C4-2B (cell line): Measurements from ENCODE around the gene MDM1.

ENCODE experiments used
- H3K27ac ChIP-seq: fragments of 450-650 bp; 2 replicates; pipeline ENCODE4 v1.5.1; 2017
- ZFX ChIP-seq: fragments of 450-650 bp; IDR thresholded peaks from 2 replicates; pipeline ENCODE4 v1.6.1; 2017
- TF ChIP-seq, protein P1 (sequence below): fragments of 450-650 bp; conservative IDR thresholded peaks from 2 replicates; pipeline ENCODE4 v1.5.1; 2017; ENCODE audit warnings: mild to moderate bottlenecking

Gene MDM1

DNA sequence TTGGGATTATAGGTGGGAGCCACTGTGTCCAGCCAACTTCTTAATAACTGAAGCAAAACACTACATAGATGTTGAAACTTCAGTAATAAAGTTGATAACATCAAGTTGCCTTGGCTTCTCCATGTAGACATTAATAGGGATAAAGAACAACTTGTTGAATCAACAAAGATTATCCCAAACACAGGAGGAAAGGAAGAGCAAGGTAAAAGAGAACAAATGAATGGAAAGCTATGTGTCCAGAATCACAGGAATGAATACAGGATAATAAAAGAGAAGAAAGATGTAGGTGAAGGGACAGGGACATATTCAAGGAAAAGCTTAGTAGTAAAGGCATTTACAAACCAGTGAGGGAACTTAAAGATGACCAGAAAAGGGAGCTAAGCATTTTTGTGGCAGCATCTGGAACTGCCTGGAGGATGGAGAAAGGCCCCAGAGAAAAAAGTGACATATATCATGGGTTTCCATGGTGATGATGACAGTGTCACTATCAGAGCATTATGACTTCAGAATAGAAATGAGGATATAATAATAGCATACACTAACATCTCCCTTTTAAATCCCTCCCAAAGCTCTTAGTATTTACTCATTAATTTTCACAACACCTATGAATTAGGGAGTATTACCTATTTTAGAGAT is 24.0 kb upstream of the MDM1 start:
- H3K27ac ChIP-seq, result no peak overlapping the region
- TF ChIP-seq ZFX, result no peak
- TF ChIP-seq, protein P1, sequence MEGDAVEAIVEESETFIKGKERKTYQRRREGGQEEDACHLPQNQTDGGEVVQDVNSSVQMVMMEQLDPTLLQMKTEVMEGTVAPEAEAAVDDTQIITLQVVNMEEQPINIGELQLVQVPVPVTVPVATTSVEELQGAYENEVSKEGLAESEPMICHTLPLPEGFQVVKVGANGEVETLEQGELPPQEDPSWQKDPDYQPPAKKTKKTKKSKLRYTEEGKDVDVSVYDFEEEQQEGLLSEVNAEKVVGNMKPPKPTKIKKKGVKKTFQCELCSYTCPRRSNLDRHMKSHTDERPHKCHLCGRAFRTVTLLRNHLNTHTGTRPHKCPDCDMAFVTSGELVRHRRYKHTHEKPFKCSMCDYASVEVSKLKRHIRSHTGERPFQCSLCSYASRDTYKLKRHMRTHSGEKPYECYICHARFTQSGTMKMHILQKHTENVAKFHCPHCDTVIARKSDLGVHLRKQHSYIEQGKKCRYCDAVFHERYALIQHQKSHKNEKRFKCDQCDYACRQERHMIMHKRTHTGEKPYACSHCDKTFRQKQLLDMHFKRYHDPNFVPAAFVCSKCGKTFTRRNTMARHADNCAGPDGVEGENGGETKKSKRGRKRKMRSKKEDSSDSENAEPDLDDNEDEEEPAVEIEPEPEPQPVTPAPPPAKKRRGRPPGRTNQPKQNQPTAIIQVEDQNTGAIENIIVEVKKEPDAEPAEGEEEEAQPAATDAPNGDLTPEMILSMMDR, result no peak

DNA sequence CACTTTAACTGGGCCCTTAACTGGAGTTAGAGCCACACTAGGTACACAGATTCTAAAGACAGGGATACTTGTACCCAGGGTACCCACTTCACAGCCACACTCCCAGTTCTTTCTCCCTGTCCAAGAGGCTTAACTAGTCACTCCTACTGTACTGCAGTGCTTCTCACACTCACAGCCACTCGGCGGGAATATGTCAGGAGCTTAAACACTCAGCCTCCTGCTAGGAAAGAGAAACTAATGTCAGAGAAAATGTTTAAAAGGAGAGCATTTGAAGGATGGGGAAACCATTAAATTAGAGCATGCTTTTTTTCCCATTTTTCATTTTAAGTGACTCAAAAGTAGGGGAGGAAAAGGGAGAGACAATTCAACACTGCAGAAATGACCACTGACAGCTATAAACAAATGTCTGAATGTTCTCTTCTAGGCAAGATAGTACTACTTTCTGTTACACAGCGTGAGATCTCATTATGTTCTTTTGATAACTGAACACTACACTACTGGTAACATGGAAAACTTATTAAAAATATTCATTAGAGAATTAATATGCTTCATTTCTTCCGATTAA is 22.9 kb upstream of the MDM1 start:
- TF ChIP-seq, protein P1, result no peak
- TF ChIP-seq ZFX, result no peak

DNA sequence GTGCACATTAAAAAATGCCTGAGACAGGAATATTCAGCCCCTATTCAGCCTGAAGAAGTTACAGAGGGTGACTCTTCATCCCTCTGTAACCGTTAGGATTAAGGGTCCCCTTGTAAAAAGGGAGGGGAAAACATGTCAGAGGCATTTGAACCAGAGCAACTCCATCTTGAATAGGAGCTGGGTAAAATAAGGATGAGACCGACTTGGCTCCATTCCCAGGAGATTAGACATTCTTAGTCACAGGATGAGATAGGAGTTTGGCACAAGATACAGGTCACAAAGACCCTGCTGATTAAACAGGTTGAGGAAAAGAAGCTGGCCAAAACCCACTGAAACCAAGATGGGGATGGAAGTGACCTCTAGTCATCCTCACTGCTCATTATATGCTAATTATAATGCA is 19.9 kb upstream of the MDM1 start:
- no peak overlapping the region for H3K27ac ChIP-seq
- no peak for TF ChIP-seq ZFX
- TF ChIP-seq, protein P1, result no peak

More for the DNA sequence above, 22.9 kb upstream of the MDM1 start:
- H3K27ac ChIP-seq, result no peak overlapping the region

DNA sequence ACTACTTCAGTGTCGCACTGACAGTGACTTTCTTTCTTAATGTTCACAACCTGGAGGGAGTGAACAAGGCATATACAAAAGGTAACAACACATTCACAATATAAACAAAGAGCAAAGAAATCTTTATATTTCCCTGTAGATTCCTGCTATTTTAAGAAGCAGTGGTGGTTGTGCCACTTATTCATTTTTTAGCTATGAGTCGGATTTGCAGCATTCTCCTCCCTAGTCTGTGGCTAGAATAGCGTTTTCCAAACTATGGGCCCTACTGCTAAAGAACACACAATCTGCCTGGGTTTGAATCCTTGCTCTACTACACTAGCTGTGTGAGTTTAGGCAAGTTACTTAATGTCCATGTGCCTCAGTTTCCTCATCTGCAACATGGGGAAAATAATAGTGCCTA is 18.6 kb upstream of the MDM1 start:
- H3K27ac ChIP-seq, result no peak overlapping the region
- TF ChIP-seq ZFX, result no peak
- TF ChIP-seq, protein P1, result no peak

DNA sequence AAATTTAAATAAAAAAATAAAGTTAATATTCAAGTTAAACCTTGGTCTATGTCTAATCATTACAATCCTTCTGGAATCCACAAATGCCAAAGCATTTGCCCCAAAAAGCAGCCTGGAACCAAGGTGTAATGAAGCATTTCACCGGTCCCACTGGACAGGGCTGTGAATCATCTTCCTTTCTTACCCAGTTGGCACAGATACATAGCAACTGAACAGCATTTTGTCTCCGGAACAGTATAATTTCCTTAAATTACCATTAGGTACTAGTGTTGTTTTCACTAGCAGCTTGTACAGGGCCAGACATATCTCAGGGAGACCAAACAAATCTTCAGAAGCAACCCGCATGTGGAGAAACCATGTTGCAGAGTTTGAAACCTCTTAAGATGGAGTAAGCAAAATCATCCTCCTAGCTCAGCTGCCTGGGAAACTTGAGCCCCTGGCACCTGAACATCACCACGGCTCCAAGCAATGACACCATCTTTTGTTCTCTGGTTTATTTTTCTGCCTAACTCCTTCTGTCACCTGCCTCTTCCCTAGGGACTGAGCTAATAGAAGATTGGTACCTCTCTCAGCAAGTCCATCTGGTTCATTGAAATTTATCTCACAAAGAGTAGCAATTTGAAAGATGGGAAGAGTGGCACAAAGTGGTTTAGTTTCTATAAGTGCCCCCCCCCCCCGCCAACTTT is 17.9 kb upstream of the MDM1 start:
- H3K27ac ChIP-seq, result no peak overlapping the region
- TF ChIP-seq, protein P1, result no peak
- TF ChIP-seq ZFX, result no peak

DNA sequence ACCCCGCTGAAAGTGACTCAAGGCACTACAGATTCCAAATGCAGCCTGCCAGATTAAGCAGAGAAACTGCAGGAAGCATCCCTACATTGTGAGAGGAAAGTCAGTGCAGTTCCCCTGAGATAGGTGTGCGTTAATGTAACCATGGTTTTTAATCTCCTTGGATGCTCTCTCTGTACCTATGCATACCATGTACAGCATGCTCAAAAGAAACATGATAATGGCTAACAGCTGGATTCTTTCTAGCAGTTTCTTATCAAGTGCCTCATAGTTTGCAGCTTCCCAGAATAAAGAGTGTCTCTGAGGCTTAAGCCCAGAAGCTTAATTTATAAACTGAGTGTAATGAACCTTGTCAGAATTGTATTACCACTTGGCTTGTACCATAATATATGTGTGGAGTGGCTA is 17.1 kb upstream of the MDM1 start:
- no peak for TF ChIP-seq ZFX
- TF ChIP-seq, protein P1, result no peak
- H3K27ac ChIP-seq, result no peak overlapping the region

DNA sequence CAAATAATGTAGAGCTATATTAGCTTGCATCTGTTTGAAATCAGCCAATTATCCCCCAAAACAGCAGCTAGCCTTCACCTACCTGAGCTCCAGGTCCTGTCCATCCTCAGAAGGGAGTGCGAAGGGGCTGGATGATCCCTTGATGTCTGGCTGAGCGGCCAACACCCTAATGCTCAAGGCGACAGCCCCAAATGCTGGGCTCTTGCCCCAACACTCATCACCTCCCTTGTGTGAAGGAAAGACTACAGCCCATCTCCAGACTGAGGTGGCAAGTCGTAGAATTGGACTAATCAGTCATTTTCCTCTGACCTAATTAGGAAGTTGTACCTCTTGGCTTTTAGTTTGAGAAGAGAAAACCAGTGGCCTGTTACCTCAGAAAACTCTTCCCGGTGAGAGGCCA is 16.3 kb upstream of the MDM1 start:
- TF ChIP-seq ZFX, result no peak
- TF ChIP-seq, protein P1, result no peak
- H3K27ac ChIP-seq, result no peak overlapping the region
